HG03039 (cell line): ENCODE results near the gene ERC1.

ENCODE experiments used
- ATAC-seq: cut with Tn5 transposase; IDR thresholded peaks from one replicate; pipeline ENCODE4 v1.9.1; 2021; ENCODE audit warnings: mild to moderate bottlenecking, moderate library complexity; ENCODE audit not compliant: unreplicated experiment

The ERC1 gene

GRCh38 chr12:1281683-1282366 is 290.8 kb downstream of the ERC1 start:
- ATAC-seq, result no peak

- no peak for ATAC-seq
Observed at GRCh38 chr12:1282670-1283315, 291.8 kb downstream of the ERC1 start.

- ATAC-seq, result no peak
Observed at GRCh38 chr12:1283316-1283715, 292.3 kb downstream of the ERC1 start.

GRCh38 chr12:1284611-1285010 is 293.6 kb downstream of the ERC1 start:
- ATAC-seq, result no peak

GRCh38 chr12:1287446-1287975 is 296.5 kb downstream of the ERC1 start:
- no peak for ATAC-seq

DNA sequence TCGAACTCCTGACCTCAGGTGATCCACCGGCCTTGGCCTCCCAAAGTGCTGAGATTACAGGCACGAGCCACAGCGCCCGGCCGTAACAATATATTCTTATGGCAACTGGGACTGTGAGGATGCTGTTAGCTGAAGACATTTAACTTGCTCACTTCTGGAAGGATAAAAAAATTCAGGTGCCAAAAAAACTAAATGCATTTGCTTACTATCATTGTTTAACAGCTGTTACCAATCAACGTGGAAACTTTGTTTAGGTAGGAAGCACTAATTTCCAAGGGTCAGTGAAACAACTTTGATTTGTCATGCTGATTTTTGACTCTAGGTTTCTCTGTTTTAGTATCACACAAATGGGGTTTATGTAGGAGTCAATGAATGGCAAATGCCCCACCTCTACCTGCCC is 297.3 kb downstream of the ERC1 start:
- ATAC-seq, result no peak

DNA sequence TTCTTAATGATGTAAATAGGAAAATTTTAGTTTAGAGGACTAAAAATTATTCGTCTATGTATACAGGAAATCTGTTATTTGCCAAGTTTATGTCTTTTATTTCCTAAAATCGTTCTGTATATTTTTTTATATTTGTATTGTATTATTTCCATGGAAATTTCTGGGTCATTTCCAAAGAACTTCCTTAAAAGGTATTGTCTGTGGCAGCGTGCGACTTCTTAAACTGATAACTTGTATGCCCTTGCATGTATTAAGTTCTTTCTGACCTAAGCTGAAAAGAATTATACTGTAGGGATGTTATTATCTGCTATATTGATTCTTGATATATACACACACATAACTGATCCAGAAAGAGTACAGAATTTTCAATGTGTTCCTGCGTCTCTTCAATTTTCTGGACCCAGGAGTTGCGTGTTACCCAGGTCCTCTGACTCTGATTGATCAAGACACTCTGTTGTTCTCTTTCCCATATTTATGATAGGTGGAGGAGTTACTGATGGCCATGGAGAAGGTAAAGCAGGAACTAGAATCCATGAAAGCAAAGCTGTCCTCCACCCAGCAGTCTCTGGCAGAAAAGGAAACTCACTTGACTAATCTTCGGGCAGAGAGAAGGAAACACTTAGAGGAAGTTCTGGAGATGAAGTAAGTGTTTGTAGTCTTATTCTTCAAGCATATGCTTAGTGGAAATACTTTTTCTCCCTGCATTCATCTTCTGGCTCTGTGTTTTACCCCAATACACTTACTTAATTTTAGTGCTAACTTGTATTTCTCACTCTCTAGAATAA is 298.5 kb downstream of the ERC1 start:
- no peak for ATAC-seq

DNA sequence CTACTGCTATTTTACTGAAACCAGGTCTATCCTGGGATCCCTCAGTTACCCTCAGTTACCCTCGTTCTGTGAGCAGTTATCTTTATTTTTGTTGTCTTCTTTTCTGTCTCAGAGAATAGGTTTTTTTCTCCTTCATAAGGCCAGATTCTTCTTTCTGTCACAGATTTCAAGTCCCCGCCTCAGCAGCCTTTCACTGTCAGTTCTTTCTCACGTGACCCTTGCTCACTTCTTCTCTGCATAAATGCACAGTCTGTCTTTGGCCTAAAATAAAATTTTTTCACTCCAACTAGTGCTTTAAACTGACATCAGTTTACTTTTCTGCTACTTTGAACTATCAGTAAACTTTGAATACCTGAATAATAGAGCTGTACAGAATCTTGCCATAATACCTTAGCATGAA is 299.7 kb downstream of the ERC1 start:
- no peak for ATAC-seq

GRCh38 chr12:1291601-1292332 is 300.7 kb downstream of the ERC1 start:
- no peak for ATAC-seq

DNA sequence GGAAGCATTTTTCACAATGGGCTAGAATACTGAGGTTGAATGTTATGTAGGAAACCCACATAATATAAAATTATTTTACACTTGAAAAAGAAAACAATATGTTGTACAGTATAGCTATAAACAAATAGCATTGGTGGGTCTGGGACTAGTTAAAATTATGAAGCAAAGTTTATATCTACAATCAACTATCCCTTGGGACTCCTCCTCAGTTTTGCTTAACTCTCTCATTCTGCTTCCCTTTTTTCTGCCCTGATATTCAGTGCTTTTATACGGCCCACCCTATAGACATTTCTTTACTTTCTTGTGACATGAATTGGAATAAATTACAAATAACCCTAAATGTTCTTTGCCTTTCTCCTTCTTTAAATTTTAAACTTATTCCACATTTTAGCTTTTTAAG is 302.9 kb downstream of the ERC1 start:
- ATAC-seq, result no peak

DNA sequence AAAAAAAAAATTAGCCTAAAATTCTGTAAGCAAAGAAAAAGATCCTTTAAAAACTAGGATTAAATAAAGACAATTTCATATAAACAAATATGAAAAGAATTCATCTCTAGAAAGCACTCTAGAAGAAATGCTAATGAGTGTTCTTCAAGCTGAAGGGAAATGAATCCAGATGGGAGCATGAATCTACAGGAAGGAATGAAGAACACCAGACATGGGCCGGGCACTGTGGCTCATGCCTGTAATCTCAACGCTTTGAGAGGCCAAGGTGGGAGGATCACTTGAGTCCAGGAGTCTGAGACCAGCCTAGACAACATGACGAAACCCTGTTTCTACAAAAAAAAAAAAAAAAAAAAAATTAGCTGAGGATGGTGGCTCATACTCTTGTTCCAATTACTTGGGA is 306.2 kb downstream of the ERC1 start:
- no peak for ATAC-seq

GRCh38 chr12:1297639-1298175 is 306.7 kb downstream of the ERC1 start:
- ATAC-seq, result no peak

DNA sequence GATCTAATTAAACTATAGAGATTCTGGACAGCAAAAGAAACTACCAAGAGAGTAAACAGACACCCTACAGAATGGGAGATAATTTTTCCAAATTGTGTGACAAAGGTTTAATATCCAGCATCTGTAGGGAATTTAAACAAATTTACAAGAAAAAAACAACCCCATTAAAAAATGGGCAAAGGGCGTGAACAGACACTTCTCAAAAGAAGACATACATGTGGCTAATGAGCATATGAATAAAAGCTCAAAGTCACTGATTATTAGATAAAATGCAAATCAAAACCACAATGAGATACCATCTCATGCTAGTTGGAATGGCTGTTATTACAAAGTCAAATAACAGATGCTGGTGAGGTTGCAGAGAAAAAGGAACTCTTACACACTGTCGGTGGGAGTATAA is 309.4 kb downstream of the ERC1 start:
- ATAC-seq, result no peak

GRCh38 chr12:1302201-1302870 is 311.3 kb downstream of the ERC1 start:
- no peak for ATAC-seq

GRCh38 chr12:1305063-1305434 is 314.0 kb downstream of the ERC1 start:
- ATAC-seq, result no peak

DNA sequence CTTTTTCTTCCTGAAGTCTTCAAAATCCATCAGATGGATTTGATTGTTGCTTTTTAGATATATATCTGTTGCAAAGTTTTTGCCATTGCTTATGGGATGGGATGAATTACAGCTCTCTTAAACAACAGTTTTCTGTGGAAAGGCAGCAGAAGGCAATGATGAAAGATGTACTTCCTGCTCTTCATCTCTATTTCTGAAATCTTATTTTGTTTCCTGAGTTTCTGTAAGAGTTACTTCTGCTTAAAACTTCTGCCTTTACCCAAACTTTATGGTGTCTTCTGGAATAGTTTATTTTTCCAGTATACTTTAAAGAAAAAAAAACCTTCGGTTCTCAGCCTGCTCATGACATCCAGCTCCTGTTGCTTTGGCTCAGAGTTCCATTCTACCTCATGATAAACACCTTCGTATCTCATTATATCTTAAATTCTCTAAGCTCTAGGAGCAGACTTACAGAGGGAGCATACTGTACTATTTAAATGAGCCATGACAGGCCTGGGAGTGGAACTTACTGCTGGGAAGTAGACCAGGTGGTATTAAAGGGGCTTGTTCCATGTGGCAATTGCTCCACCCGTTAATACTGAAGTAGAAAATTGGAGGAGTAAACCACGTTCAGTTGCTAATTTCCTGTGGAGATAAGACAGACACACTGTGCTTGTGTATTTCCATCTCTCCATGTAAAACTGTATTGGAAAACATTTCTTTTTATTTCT is 314.9 kb downstream of the ERC1 start:
- no peak for ATAC-seq

- no peak for ATAC-seq
Observed at GRCh38 chr12:1306817-1307216, 315.8 kb downstream of the ERC1 start.

GRCh38 chr12:1307796-1308195 is 316.8 kb downstream of the ERC1 start:
- no peak for ATAC-seq

DNA sequence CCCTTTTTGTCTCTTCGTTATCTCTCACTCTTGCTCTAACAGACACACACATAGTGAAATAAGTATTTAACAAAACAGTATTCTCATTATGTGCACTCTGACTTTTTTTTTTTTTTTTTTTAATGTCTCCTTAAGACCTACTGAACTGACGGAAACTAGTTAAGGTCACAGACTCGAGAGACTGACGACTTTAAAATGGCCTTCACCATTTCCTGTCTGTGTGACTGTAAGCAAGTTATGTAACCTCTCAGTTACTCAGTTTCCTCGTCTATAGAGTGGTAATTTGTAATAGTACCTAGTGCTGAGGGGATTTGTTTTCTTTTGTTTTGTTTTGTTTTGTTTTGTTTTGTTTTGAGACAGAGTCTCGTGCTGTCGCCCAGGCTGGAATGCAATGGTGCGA is 318.6 kb downstream of the ERC1 start:
- ATAC-seq, result no peak

GRCh38 chr12:1310653-1311052 is 319.6 kb downstream of the ERC1 start:
- ATAC-seq, result no peak
